Measurements from ENCODE around the gene SVEP1.
"Not testable (repeated sequence)": the region's sequence is repeated elsewhere in the genome, so short reads cannot be mapped to it uniquely, and the experiment has no call there.

SVEP1 gene

GRCh38 chr9:110575945-110576344 is 3.6 kb downstream of the SVEP1 start:
- no peak for DNase-seq

DNA sequence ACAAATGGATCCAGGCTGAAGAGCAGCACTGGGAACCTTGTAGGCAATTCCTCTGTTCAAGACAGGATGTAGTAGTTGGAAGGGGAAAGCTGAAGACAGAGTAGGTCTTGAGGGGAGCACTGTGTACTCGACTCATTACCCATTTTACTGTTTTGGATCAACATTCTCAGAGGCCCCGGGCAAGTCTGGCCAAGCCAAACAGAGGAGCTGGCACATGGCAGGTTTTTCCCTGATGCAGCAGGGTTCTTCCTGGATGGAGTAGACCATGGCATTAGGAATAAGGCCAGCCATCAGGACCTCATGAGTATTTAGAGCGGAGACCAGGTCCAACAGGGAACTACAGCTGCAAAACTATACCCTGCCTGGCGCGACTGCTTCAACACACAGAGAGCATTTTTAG is 4.4 kb downstream of the SVEP1 start:
- no peak for DNase-seq

- no peak for DNase-seq
Observed at GRCh38 chr9:110573305-110573704, 6.2 kb downstream of the SVEP1 start.

- DNase-seq, result no peak
Observed at GRCh38 chr9:110571801-110572483, 7.6 kb downstream of the SVEP1 start.

GRCh38 chr9:110566156-110566555 is 13.4 kb downstream of the SVEP1 start:
- no peak for DNase-seq

DNA sequence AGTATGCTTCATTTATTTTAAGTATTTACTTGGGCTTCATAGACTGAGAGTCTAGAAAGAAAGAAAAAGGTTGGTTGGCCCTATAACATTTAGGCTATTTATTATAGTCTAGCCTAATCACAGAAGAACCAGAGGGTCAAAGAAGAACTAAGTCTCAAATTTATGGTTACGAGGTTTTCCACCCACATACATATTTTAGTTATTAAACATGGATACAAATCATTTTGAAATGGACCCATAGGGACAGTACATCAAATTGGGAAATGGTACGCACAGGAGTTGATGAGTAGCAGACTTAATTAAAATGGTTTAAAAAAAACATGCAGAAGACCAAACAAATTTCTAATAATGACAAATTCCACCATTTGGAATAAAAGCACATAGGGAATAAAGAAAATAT is 17.7 kb downstream of the SVEP1 start:
- DNase-seq, result no peak

DNA sequence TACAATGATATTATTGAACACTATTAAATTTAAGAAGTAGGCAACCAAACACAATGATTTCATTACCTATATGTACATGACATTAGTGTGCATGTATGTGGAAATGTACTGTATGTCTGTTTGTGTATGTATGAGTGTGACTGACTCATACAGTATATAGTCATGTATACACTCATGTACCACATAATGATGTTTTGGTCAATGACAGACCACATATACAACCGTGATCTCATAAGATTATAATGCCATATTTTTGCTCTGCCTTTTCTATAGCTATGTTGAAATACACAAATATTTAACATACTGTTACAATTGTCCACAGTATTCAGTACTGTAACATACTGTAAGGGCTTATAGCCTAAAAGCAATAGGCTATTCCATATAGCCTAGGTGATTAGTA is 19.7 kb downstream of the SVEP1 start:
- no peak for DNase-seq

- DNase-seq, result no peak
Observed at GRCh38 chr9:110555551-110556331, 23.8 kb downstream of the SVEP1 start.

DNA sequence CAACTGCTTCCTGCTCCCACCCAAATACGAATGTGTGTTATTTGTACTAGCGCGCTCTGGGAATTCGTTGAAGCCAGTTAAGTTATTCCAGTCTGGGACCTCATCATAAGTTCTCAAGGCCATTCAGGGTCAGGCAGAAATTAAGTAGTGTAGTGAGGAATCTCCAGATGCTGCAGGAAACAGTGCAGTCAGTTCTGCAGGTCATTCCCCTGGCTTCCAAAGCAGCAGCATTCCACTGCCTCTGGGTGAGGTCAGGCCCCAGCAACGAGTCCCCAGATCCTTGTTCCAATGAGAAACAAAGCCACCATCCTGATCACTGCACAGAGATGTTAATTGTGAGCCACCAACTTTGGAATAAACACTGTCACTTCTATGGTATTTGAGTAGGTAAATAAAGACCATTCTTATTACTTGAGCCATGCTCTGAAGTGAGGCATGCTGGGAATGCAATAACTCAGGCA is 33.1 kb downstream of the SVEP1 start:
- DNase-seq, result no peak

DNA sequence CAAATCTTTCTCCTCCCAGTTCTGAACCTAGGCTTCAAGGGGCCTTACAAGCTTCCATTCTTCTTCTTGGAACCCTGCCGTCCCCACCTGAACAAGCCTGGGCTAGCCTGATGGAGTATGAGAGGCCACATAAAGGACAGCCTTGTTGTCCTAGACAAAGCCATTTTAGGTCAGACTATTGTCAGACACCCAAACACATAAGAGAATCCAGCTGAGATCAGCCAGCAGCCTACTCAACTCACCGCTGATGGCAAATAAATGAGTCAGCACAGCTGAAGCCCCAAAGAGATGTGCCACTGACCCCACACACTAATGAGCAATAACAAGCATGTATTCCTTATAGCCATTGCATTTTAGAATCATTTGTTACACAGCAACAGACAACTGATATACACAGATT is 33.8 kb downstream of the SVEP1 start:
- no peak for DNase-seq

GRCh38 chr9:110543631-110544051 is 35.9 kb downstream of the SVEP1 start:
- no peak for DNase-seq

DNA sequence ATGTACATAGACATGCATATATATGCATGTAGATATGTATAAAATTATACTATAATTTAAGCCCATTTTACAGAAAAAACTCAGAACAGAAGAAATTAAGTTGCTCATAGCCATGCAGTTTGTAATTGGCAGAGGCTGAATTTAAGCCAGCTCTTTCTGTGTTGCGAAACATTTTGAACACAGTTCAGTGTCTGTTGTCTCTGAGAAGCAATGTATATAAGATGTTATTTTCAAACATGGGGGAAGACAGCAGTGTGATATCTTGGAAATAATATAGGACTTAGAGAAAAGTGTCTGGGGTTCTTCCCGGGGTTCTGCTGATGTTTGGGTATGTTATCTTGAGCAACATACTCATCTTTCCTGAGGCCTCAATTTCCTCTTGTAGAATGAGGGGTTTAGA is 37.6 kb downstream of the SVEP1 start:
- no peak for DNase-seq

- no peak for DNase-seq
Observed at GRCh38 chr9:110538647-110539041, 40.9 kb downstream of the SVEP1 start.

GRCh38 chr9:110537841-110538646 is 41.5 kb downstream of the SVEP1 start:
- DNase-seq, result no peak

- no peak for DNase-seq
Observed at GRCh38 chr9:110536822-110537221, 42.7 kb downstream of the SVEP1 start.

GRCh38 chr9:110534162-110534561 is 45.4 kb downstream of the SVEP1 start:
- DNase-seq, result not testable (repeated sequence)

- DNase-seq, result no peak
Observed at GRCh38 chr9:110532908-110533665, 46.5 kb downstream of the SVEP1 start.

GRCh38 chr9:110531776-110532175 is 47.8 kb downstream of the SVEP1 start:
- DNase-seq, result no peak

DNA sequence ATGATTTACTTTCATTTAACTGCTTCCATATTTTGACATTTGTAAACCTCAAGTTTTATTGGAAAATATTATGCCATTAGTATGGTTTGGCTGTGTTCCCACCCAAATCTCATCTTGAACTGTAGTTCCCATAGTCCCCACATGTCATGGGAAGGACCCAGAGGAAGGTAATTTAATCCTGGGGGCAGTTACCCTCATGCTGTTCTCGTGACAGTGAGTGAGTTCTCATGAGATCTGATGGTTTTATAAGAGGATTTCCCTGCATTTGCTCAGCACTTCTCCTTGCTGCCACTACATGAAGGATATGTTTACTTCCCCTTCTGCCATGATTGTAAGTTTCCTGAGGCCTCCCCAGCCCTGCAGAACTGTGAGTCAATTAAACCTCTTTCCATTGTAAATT is 48.3 kb downstream of the SVEP1 start:
- peak; percentile 17 to 21 for DNase-seq

DNA sequence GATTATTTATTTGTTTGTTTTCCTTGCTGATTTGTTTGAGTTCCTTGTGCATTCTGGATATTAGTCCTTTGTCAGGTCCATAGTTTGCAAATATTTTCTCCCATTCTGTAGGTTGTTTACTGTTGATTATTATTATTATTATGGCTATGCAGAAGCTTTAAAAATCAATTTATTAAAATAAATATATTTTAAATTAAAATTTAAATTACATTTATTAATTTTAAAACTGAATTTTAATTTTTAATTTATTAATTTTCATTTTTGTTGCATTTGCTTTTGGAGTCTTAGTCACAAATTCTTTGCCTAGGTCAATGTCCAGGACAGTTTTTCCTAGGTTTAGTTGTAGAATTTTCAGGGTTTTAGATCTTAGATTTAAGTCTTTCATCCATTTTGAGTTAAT is 50.9 kb downstream of the SVEP1 start:
- no peak for DNase-seq

DNA sequence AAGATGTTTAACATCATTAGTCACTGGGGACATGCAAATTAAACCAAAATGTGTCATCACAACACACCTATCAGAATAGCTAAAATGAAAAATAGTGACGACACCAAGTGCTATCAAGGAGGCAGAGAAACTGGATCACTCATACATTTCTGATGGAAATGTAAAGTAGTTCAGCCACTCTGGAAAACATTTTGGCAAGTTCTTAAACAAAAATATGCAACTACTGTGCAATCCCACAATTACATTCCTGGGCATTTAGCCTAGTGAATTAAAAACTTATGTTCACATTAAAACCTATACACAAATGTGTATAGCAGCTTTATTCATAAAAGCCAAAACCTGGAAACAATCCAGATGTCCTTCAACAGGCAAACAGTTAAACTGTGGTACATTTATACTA is 53.1 kb downstream of the SVEP1 start:
- DNase-seq, result no peak

- DNase-seq, result no peak
Observed at GRCh38 chr9:110521206-110521605, 58.3 kb downstream of the SVEP1 start.
